ENCODE measurements around the gene SLC8A1.

The SLC8A1 gene

GRCh38 chr2:40457837-40458236 lies 5.9 kb upstream of the SLC8A1 start:
- no peak for DNase-seq (ENCODE audit: low spot score)

- DNase-seq (ENCODE audit: low spot score) = no peak
Measured at GRCh38 chr2:40457366-40457765, 5.5 kb upstream of the SLC8A1 start.

DNA sequence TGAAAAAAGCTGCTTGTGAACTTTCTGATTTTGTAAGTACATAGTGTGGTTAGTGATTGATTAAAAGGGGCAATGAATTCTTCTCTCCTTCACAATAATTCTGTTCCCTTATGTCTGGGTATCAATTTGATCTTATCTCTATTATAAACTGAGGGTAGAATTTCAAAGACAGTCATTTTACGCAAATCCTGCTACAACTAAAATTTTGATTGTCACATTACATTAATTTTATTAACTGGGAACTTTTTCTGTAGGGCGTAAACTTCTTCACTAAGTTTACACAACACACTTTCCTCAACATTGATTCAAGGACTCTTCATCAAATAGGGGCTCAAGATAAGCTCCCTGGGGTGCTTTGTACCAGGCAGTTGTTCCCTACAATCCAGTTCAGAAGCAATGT lies 5.0 kb upstream of the SLC8A1 start:
- DNase-seq (ENCODE audit: low spot score) = no peak

- no peak for DNase-seq (ENCODE audit: low spot score)
Measured at GRCh38 chr2:40455661-40456060, 3.8 kb upstream of the SLC8A1 start.

DNA sequence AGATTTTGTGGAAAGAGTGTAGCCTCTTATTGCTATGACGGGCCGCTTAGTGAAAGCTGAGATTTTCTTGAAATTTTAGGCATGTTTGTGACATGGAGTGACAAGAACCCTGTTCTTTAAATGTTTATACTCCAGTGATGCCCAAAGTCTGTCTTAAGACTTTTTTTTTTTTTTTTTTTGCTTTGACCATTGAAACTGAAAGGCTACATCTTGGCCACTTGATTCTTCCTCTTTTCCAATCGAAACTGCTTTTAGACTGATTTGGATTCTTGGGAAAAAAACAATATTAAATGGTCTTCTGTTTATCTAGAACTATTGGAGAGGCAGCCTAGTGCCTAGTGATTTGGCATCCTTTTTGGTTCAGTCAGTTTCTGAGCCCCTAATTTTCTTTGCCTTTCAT lies 2.4 kb upstream of the SLC8A1 start:
- DNase-seq (ENCODE audit: low spot score) = no peak

DNA sequence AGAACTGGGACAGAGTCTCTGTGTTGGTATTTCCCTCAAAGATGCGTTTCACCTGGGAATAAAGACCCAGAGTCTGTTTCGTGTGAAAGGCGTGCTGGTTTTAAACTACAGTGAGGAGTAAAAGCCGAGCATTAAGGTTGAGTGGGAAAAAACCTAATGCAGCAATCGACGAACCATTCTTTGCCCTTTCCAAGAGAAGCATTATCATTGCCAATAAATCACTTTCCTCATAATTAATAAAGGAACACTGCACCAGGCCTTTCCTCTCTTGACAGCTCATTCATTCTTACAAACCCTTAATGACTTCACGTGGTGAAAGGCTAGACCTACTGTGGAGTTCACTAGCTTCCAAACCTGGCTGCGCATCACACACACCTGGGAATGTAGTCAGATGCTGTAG lies 896 bp upstream of the SLC8A1 start:
- no peak for DNase-seq (ENCODE audit: low spot score)

- no peak for DNase-seq (ENCODE audit: low spot score)
Measured at GRCh38 chr2:40450796-40451430, 977 bp downstream of the SLC8A1 start.

DNA sequence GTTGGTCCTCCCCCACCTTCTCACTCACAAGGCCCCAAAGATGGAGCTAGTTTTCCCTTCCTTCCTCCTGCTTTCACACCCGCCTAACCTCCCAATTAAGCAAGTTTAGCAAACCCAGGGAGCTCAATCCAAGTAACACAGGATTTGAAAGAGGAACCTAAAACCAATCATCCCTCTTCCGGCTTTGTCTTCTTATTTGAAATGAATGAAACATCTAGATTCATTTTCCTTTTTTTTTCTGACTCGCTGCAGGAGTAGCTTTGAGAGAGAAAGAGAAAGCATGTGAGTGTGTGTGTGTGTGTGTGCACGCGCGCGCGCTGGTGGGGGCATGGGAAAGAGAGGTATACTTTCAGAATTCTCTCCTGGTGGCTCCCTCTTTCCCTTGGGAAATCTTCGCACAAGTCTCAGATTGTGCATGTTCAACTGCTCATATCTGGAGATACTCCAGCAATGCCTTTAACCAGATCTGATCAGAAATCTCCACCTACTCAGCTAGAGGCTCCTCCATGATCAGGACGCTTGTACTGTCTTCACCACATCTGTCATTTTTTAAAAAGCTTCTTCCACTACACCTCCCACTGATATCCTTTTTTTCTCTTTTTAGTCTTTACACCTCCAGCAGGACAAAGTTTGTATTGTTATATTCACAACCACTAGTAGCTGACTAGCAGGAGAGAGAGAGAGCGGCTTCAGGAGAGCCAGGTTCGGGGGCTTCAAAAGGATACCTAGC lies 1.7 kb downstream of the SLC8A1 start:
- DNase-seq (ENCODE audit: low spot score) = no peak

- no peak for DNase-seq (ENCODE audit: low spot score)
Measured at GRCh38 chr2:40448476-40449079, 3.3 kb downstream of the SLC8A1 start.

GRCh38 chr2:40445467-40445866 lies 6.4 kb downstream of the SLC8A1 start:
- no peak for DNase-seq (ENCODE audit: low spot score)

GRCh38 chr2:40440835-40441234 lies 11.1 kb downstream of the SLC8A1 start:
- no peak for DNase-seq (ENCODE audit: low spot score)

GRCh38 chr2:40439473-40439872 lies 12.4 kb downstream of the SLC8A1 start:
- no peak for DNase-seq (ENCODE audit: low spot score)

GRCh38 chr2:40436093-40436475 lies 15.8 kb downstream of the SLC8A1 start:
- DNase-seq (ENCODE audit: low spot score) = no peak

- DNase-seq (ENCODE audit: low spot score) = no peak
Measured at GRCh38 chr2:40435426-40436092, 16.3 kb downstream of the SLC8A1 start.

DNA sequence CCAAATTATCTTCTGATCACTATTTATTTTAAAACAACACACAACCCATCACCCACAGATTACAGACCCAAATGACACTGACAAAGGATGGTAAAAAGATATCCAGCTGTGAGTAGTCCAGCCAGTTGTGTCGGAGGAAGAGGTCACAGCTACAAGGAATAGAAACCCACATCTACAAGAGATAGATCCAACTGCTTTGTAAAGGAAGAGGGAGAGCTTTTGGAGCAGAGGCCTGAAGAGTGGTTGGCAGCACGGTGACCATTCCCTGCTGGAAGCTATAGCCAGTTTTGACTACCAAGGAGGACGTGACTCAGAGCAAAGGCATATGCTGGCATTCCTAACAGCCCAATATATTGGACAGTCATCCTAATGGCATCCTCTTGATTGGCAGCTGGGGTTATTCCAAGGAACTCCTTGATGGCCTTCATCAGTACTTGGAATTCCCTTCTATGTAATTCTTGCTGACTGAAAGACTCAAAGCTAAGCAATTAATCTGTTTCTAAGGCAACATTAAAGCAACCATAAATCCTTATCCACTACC lies 17.1 kb downstream of the SLC8A1 start:
- no peak for DNase-seq (ENCODE audit: low spot score)

DNA sequence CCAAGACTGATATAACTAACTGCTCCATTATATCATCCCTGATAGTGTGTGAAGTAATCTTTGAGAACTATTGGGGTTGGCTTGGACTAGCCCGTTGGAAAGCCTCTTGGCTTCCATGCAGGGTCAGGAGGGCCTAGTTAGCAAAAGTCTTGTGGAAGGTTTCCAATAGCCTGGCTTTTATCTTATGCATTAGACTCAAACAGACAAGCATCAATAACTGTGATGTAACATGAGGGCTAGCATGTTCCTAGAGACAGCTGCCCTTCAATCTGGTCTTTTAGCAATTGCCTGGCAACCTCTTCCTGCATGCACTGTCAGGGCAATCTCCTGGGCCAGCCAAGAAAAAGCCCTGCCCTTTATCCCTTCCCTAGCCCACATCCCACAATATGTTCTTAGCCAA lies 18.2 kb downstream of the SLC8A1 start:
- DNase-seq (ENCODE audit: low spot score) = no peak

- DNase-seq (ENCODE audit: low spot score) = no peak
Measured at GRCh38 chr2:40432921-40433483, 18.9 kb downstream of the SLC8A1 start.

DNA sequence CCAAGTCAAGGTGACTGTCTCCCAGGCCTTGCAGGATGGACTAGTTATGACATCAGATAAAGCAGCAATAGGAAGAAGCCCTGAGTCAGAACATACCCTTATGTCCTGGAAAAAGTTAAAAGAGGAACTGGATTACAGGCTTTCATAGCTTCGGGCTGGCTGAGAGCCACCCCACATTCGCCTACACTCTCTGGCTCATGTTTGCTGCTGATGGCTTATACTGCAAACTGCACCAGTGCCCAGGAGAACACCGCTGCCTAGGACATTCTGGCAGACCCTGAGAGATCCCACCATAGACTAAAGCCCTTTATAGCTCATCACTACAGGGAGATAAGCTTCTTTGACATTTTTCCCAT lies 20.3 kb downstream of the SLC8A1 start:
- no peak for DNase-seq (ENCODE audit: low spot score)

- no peak for DNase-seq (ENCODE audit: low spot score)
Measured at GRCh38 chr2:40430776-40431599, 20.9 kb downstream of the SLC8A1 start.

DNA sequence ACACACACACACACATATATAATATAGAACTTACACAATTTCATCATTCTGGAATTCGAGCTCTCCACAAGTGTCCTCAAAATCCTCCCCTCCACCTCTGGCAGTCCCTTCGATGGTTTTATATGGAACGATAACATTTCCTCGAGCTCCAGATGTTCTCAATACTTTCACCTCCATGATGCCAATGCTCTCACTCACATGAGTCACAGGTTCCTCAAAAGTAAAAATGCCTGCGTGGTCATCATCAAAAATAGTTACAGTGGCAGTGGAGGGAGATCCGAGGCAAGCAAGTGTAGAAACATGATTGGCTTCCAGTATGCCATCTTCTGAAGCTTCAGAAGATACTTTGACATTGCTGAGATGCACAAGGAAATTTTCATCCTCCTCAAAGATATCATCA lies 23.5 kb downstream of the SLC8A1 start:
- DNase-seq (ENCODE audit: low spot score) = no peak

- no peak for DNase-seq (ENCODE audit: low spot score)
Measured at GRCh38 chr2:40421631-40422297, 30.1 kb downstream of the SLC8A1 start.

Data from ecto neural progenitor cell (in vitro differentiated cells).